H1 (cell line): ENCODE results near the gene TP53BP2. TPM values are rescaled to one million over a fixed set of nuclear protein-coding genes. Genes with fewer than 3 reads are reported as not detected.
A peak's percentile ranks its signal among the peaks of the same experiment; 100 is the strongest.

Experiments used
- CTCF ChIA-PET: fragments of 300-600 bp; sonication (Branson Sonifier 250); formaldehyde crosslinking; loops from one replicate; lab custom pipeline; 2021; ENCODE audit not compliant: partially characterized antibody; lab: Charles Lee
- POLR2A ChIA-PET: fragments of 300-600 bp; sonication (Branson Sonifier 250); formaldehyde crosslinking; loops from one replicate; lab custom pipeline; 2021; ENCODE audit warnings: inconsistent platforms; ENCODE audit not compliant: partially characterized antibody; lab: Charles Lee
- DNase-seq, 2 experiments: peaks; one replicate each; pipeline versions ENCODE4 v3.0.0 to v3.0.0-alpha.2; 2010 to 2022; ENCODE audit warnings: low spot score in 2 of 2, low read depth in 1 of 2, mixed read lengths in 1 of 2
- FAIRE-seq: peaks from 2 replicates; lab custom pipeline; 2011; peaks lifted over from hg19 to GRCh38; lab: Jason Lieb, UNC
- H2AFZ ChIP-seq: 2 replicates; pipeline ENCODE4 v1.8.1; 2012; ENCODE audit warnings: low read length, inconsistent platforms
- H2AK5ac ChIP-seq: 2 replicates; pipeline ENCODE4 v1.6.1; 2013; ENCODE audit warnings: low read depth, low read length
- H2BK120ac ChIP-seq: replicated peaks from 2 replicates; pipeline ENCODE3; 2013; ENCODE audit warnings: low read depth, low read length, inconsistent platforms
- H2BK12ac ChIP-seq: 2 replicates; pipeline ENCODE4 v1.6.1; 2013; ENCODE audit warnings: low read depth, low read length
- H2BK15ac ChIP-seq: 2 replicates; pipeline ENCODE4 v1.6.1; 2013; ENCODE audit warnings: low read length
- H2BK20ac ChIP-seq: 2 replicates; pipeline ENCODE4 v1.6.1; 2013; ENCODE audit warnings: low read length
- H2BK5ac ChIP-seq: 2 replicates; pipeline ENCODE4 v1.6.1; 2013; ENCODE audit warnings: low read depth, low read length
- H3K14ac ChIP-seq: 2 replicates; pipeline ENCODE4 v1.6.1; 2013; ENCODE audit warnings: inconsistent platforms; ENCODE audit not compliant: insufficient read length
- H3K18ac ChIP-seq: 2 replicates; pipeline ENCODE4 v1.6.1; 2013; ENCODE audit warnings: low read length; ENCODE audit errors: extremely low read depth
- H3K23ac ChIP-seq: 2 replicates; pipeline ENCODE4 v1.6.1; 2013; ENCODE audit warnings: inconsistent platforms; ENCODE audit not compliant: insufficient read length
- H3K23me2 ChIP-seq: 2 replicates; pipeline ENCODE4 v1.6.1; 2013; ENCODE audit warnings: low read depth, low read length
- H3K27ac ChIP-seq: 2 replicates; pipeline ENCODE4 v1.6.1; 2011; ENCODE audit warnings: low read depth, low read length, inconsistent platforms
- H3K27me3 ChIP-seq, 4 experiments: replicated peaks in 1 of 4; 1 replicate in 1 of 4; 2 replicates in 3 of 4; pipeline versions ENCODE4 v1.6.1 to v1.8.1; 2011 to 2013; ENCODE audit warnings: low read length in 3 of 4, mild to moderate bottlenecking in 3 of 4, inconsistent platforms in 2 of 4, mixed read lengths in 2 of 4, moderate library complexity in 1 of 4; ENCODE audit not compliant: control insufficient read depth in 3 of 4, insufficient read depth in 3 of 4; ENCODE audit errors: extremely low read depth in 1 of 4
- H3K36me3 ChIP-seq, 4 experiments: 2 replicates each; pipeline versions ENCODE4 v1.6.1 to v1.8.1; 2011 to 2013; ENCODE audit warnings: mild to moderate bottlenecking in 4 of 4, low read length in 3 of 4, moderate library complexity in 2 of 4, control low read depth in 1 of 4, inconsistent platforms in 1 of 4; ENCODE audit not compliant: insufficient read depth in 4 of 4, control insufficient read depth in 2 of 4
- H3K4ac ChIP-seq: replicated peaks from 2 replicates; pipeline ENCODE3; 2013; ENCODE audit warnings: low read length, low read depth, mixed read lengths, inconsistent platforms; ENCODE audit not compliant: insufficient read length
- H3K4me1 ChIP-seq, 4 experiments: replicated peaks in 1 of 4; 1 replicate in 1 of 4; 2 replicates in 3 of 4; pipeline versions ENCODE4 v1.6.1 to v1.8.1; 2011 to 2013; ENCODE audit warnings: low read length in 3 of 4, inconsistent platforms in 2 of 4, mixed read lengths in 1 of 4; ENCODE audit not compliant: insufficient read depth in 4 of 4, control insufficient read depth in 3 of 4
- H3K4me2 ChIP-seq, 2 experiments: 2 replicates each; pipeline versions ENCODE4 v1.6.1 to v1.8.1; 2011 to 2013; ENCODE audit warnings: low read depth in 2 of 2, low read length in 2 of 2, control low read depth in 1 of 2, inconsistent platforms in 1 of 2, mild to moderate bottlenecking in 1 of 2; ENCODE audit not compliant: insufficient read depth in 1 of 2
- H3K4me3 ChIP-seq, 4 experiments: fragments of 200-600, 300-600 bp in 1 of 4; sonication (generic), shearing (Covaris generic), sonication (Bioruptor Twin) in 1 of 4; 2 replicates each; pipeline versions ENCODE4 v1.5.1 to v1.8.1; 2011 to 2016; ENCODE audit warnings: low read length in 4 of 4, low read depth in 3 of 4, control low read depth in 2 of 4, inconsistent platforms in 2 of 4, mild to moderate bottlenecking in 2 of 4, mixed read lengths in 1 of 4, moderate library complexity in 1 of 4; ENCODE audit not compliant: insufficient read depth in 2 of 4; ENCODE audit errors: extremely low read depth in 1 of 4
- H3K56ac ChIP-seq: replicated peaks from 2 replicates; pipeline ENCODE3; 2013; ENCODE audit warnings: low read depth, mild to moderate bottlenecking, mixed read lengths, low read length, inconsistent platforms; ENCODE audit not compliant: insufficient read length
- H3K79me1 ChIP-seq: 2 replicates; pipeline ENCODE4 v1.6.1; 2013; ENCODE audit warnings: low read depth, low read length, control low read depth
- H3K79me2 ChIP-seq, 2 experiments: 2 replicates each; pipeline versions ENCODE4 v1.6.1 to v1.8.1; 2012 to 2013; ENCODE audit warnings: low read length in 2 of 2, mild to moderate bottlenecking in 2 of 2, inconsistent platforms in 1 of 2; ENCODE audit not compliant: insufficient read depth in 2 of 2, control insufficient read depth in 1 of 2
- H3K9ac ChIP-seq, 4 experiments: replicated peaks in 1 of 4; 1 replicate in 1 of 4; 2 replicates in 3 of 4; pipeline versions ENCODE4 v1.6.1 to v1.8.1; 2011 to 2013; ENCODE audit warnings: low read depth in 3 of 4, low read length in 3 of 4, control low read depth in 2 of 4, mild to moderate bottlenecking in 2 of 4, moderate library complexity in 2 of 4, inconsistent platforms in 1 of 4; ENCODE audit errors: extremely low read depth in 1 of 4
- H3K9me3 ChIP-seq, 2 experiments: 2 replicates each; pipeline versions ENCODE4 v1.6.1 to v1.8.1; 2012 to 2013; ENCODE audit warnings: mild to moderate bottlenecking in 2 of 2, moderate library complexity in 2 of 2, control low read depth in 1 of 2, inconsistent platforms in 1 of 2, low read depth in 1 of 2, low read length in 1 of 2, mixed read lengths in 1 of 2; ENCODE audit not compliant: insufficient read depth in 2 of 2
- H4K20me1 ChIP-seq, 2 experiments: replicated peaks in 1 of 2; 2 replicates each; pipeline versions ENCODE3 to v1.8.1; 2011 to 2013; ENCODE audit warnings: inconsistent platforms in 2 of 2, low read length in 2 of 2, mild to moderate bottlenecking in 1 of 2; ENCODE audit not compliant: insufficient read depth in 2 of 2, control insufficient read depth in 1 of 2
- H4K5ac ChIP-seq: 2 replicates; pipeline ENCODE4 v1.6.1; 2013; ENCODE audit warnings: low read length, low read depth, mixed read lengths, inconsistent platforms; ENCODE audit not compliant: insufficient read length
- H4K8ac ChIP-seq: 2 replicates; pipeline ENCODE4 v1.8.0; 2013; ENCODE audit warnings: mild to moderate bottlenecking, moderate library complexity, low read length, inconsistent platforms; ENCODE audit not compliant: insufficient read depth; ENCODE audit errors: extremely low read depth
- H4K91ac ChIP-seq: replicated peaks from 2 replicates; pipeline ENCODE3; 2013; ENCODE audit warnings: low read length, mixed read lengths, inconsistent platforms; ENCODE audit not compliant: insufficient read length
- BCL11A ChIP-seq, 2 experiments: IDR thresholded peaks; one replicate each; pipeline ENCODE4 v1.6.1; 2011; ENCODE audit warnings: low read depth in 2 of 2, low read length in 2 of 2, mild to moderate bottlenecking in 2 of 2
- CREB1 ChIP-seq: IDR thresholded peaks from 2 replicates; pipeline ENCODE4 v1.6.1; 2012; ENCODE audit warnings: inconsistent platforms
- JUND ChIP-seq: IDR thresholded peaks from 2 replicates; pipeline ENCODE4 v1.6.1; 2011; ENCODE audit warnings: mild to moderate bottlenecking, improper control_type of control experiment, low read length
- KDM4A ChIP-seq: IDR thresholded peaks from one replicate; pipeline ENCODE4 v1.7.1; 2012; ENCODE audit warnings: low read depth, mild to moderate bottlenecking, moderate library complexity, low read length, inconsistent platforms; ENCODE audit not compliant: severe bottlenecking
- MAFK ChIP-seq: IDR thresholded peaks from 2 replicates; pipeline ENCODE4 v1.6.1; 2012; ENCODE audit warnings: low read depth, mild to moderate bottlenecking, improper control_type of control experiment, low read length
- PHF8 ChIP-seq: fragments of 200-600 bp; sonication (generic); conservative IDR thresholded peaks from 2 replicates; pipeline ENCODE4 v1.7.1; 2012; ENCODE audit warnings: low read depth, mild to moderate bottlenecking, inconsistent platforms, low read length, moderate library complexity
- RNF2 ChIP-seq: fragments of 200-900, 300-1000 bp; sonication (generic); IDR thresholded peaks from 2 replicates; pipeline ENCODE4 v1.7.1; 2016; ENCODE audit warnings: borderline replicate concordance, low read depth, mild to moderate bottlenecking, antibody characterized with exemption, low read length; ENCODE audit not compliant: poor library complexity, severe bottlenecking; ENCODE audit errors: missing control alignments
- SIRT6 ChIP-seq: IDR thresholded peaks from one replicate; pipeline ENCODE4 v1.7.1; 2012; ENCODE audit warnings: low read length, inconsistent platforms
- SP2 ChIP-seq: IDR thresholded peaks from 2 replicates; pipeline ENCODE4 v1.6.1; 2012; ENCODE audit warnings: mild to moderate bottlenecking, low read length, inconsistent platforms
- TAF1 ChIP-seq: IDR thresholded peaks from 2 replicates; pipeline ENCODE4 v1.6.1; 2011; ENCODE audit warnings: mild to moderate bottlenecking, low read depth, low read length
- WGBS, 2 experiments: shearing (Covaris generic) in 1 of 2; methylation state at CpG; one replicate each; pipeline versions ENCODE4 v1.1.6 to v1.1.7; 2013 to 2015; ENCODE audit warnings: low lambda C conversion rate in 2 of 2, mixed read lengths in 2 of 2, inconsistent platforms in 1 of 2, low coverage in 1 of 2, missing lambda C conversion rate in 1 of 2; ENCODE audit not compliant: insufficient replicate concordance in 2 of 2, insufficient coverage in 1 of 2, insufficient read length in 1 of 2; ENCODE audit errors: extremely low coverage in 1 of 2, missing lambda C conversion rate in 1 of 2; 5-methylcytosine and 5-hydroxymethylcytosine counted together
- polyA plus RNA-seq, 7 experiments: library from polyadenylated mRNA; depleted of rRNA in 3 of 7; stranded (reverse) in 5 of 7; unstranded in 2 of 7; fragments of >200 nt in 5 of 7; fragments of 200-250 nt in 2 of 7; gene quantifications; 1 replicate in 5 of 7; 2 replicates in 1 of 7; 4 replicates in 1 of 7; pipeline versions ENCODE4 v1.2.1 to v1.2.3, GENCODE V29; 2011 to 2013; ENCODE audit warnings: missing spikeins in 2 of 7, mixed read lengths in 2 of 7
- total RNA-seq: library from RNA; stranded (reverse); fragmentation: NEBNext Ultra II Directional; extraction: Animal tissue kit (Norgen Biotek cat#: 25700); gene quantifications from 2 replicates; pipeline ENCODE4 v1.2.1, GENCODE V29; 2021

TP53BP2 gene
- total and polyA plus RNA-seq, 2 of the 8 experiments (the other 6 are each of a cell fraction or from before 2014, with no cell fraction given) = 18.0 to 38.7 TPM

DNA sequence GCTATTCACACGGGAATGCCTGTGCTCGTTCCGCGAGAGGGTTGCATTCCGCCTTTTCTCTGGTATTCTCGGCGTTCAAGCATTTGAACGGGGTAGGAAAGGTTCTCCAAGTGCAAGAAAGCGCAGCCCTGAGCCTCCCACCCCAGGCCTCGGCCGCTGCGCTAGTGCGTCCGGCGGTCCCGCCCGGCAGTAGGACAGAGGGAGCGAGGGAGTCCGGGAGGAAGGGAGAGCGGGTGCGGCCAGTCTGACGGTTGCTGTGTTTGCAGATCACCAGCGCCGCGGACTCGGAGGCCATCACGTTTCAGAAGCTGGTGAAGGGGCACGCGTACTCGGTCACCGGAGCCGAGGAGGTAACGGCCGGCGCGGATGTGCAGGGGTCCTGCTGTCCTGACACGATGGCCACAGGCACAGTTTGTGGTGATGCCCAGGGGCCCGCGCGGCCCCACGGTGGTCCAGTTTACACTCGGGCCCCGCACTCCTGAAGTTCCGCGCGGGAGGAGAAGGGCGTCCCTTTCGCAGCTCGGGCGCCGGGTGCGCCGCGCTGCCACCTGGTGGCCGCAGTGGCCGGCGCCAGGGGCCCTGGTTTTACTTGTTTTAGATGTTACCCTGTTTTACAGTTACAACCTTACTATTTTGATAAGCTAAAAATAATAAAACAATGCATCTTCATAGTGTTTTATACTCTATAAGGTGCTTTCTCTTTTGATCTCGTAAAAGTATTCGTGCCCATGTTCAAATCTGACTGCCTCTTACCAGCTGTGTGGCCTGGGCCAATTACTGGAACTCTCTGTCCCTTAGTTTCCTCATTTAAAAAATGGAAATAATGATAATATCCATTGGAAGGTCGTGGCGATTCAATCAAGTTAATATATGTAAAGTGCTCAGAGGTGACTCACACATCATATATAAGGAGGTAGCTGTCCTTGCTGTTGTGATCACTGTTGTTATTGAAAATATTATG is 96.7 kb downstream of the TP53BP2 start:
- Histone ChIP-seq H3K4me1 (peaks cover 0 to 16% (median 9%) of the 10 kb centered on the region in 4 experiments; a peak in 6 of 7 replicates), H3K27me3 (peaks cover 3 to 21% (median 17%) of the 10 kb centered on the region in 4 experiments), H3K14ac (no peak overlapping the region), H4K5ac (peak overlapping the region; percentile 18), H3K9me3 (no peaks in the 10 kb centered on the region), H2BK120ac (no peak overlapping the region), H3K4me2 (peak overlapping the region; percentile 83 to 94), H2BK5ac (peak overlapping the region; percentile 71; the same call in 1 of the 2 replicates), H2BK12ac (peak overlapping the region; percentile 94; the same call in 1 of the 2 replicates), H3K4me3 (peak overlapping the region; percentile 43 to 77 (median 70)), H2AFZ (peak overlapping the region; percentile 76; the same call in 1 of the 2 replicates), H3K79me2 (no peaks in the 10 kb centered on the region), H3K36me3 (no peaks in the 10 kb centered on the region; a peak in 1 of 8 replicates), H3K9ac (peak overlapping the region; percentile 51 to 65 (median 57)), H3K4ac (peak overlapping the region; percentile 96), H4K20me1 (no peaks in the 10 kb centered on the region), H4K8ac (peak overlapping the region; percentile 92), H3K79me1 (no peaks in the 10 kb centered on the region), H3K27ac (no peak overlapping the region), H3K56ac (peak overlapping the region; percentile 7), H3K23ac (no peak overlapping the region), H4K91ac (peak overlapping the region; percentile 94), H2BK15ac (no peak overlapping the region; the same call in 1 of the 2 replicates), H2BK20ac (peak overlapping the region; percentile 48; the same call in 1 of the 2 replicates), H3K23me2 (peaks cover 6% of the 10 kb centered on the region; the same call in 1 of the 2 replicates), H3K18ac (peak overlapping the region; percentile 95), H2AK5ac (no peak overlapping the region)
- ChIA-PET POLR2A (interaction anchor here (0.7 to 2.2 kb wide), 5 partner anchors 10 to 48 kb away, joined by 3 to 10 read pairs (median 5); partner anchors contain the start of gene CAPN2), CTCF (interaction anchor here (0.6 to 8.3 kb wide), 22 partner anchors 9 to 690 kb away, joined by 3 to 74 read pairs (median 12); partner anchors contain the start of gene CAPN2)
- DNase-seq = peak in 1 of 2 experiments; percentile 76
- 3% methylated on average over 59 of the region's 61 CpGs; no CpG with 5 or more reads in 1 of the 2 experiments for WGBS, 2 experiments
- no peak for FAIRE-seq
- no peak for TF ChIP-seq CREB1
- no peak for TF ChIP-seq RNF2
- TF ChIP-seq SP2 = no peak
- no peak for TF ChIP-seq BCL11A (IDR thresholded peaks at IDR 0.05; ENCODE audit: low read depth in 2 of 2, low read length in 2 of 2)
- 0 out of 2 replicates have a peak, but pooled peaks have one; percentile 17 for TF ChIP-seq PHF8
- no peak for TF ChIP-seq JUND
- TF ChIP-seq MAFK = no peak
- no peak for TF ChIP-seq TAF1
- peak; percentile 96 for TF ChIP-seq KDM4A
- TF ChIP-seq SIRT6 = no peak
